Measurements from ENCODE around the gene TAF4. TPM values are rescaled to one million over a fixed set of nuclear protein-coding genes. Genes with fewer than 3 reads are reported as not detected.

The TAF4 gene
- total and polyA plus RNA-seq, 2 of the 13 experiments (the other 11 are each of a cell fraction or from before 2014, with no cell fraction given), result 5.9 to 12.0 TPM

- no peak; the same call in 1 of the 2 replicates for TF ChIP-seq HMGXB3 (CRISPR knock-in tag; IDR thresholded peaks at IDR 0.05; ENCODE audit: borderline replicate concordance)
- TF ChIP-seq CREM (IDR thresholded peaks at IDR 0.05), result no peak
- TF ChIP-seq CREM (CRISPR knock-in tag; IDR thresholded peaks at IDR 0.05), result no peak
- peak; percentile 76; the same call in 1 of the 2 replicates for TF ChIP-seq SKIL (CRISPR knock-in tag; IDR thresholded peaks at IDR 0.05; ENCODE audit: borderline replicate concordance)
- peak; percentile 74 for TF ChIP-seq PHF8 (CRISPR knock-in tag; IDR thresholded peaks at IDR 0.05)
- TF ChIP-seq NCOA2 (CRISPR knock-in tag; IDR thresholded peaks at IDR 0.05), result peak; percentile 47; the same call in 1 of the 2 replicates
- TF ChIP-seq ZNF703 (CRISPR knock-in tag; IDR thresholded peaks at IDR 0.05; ENCODE audit: borderline replicate concordance), result no peak; the same call in 1 of the 2 replicates
- TF ChIP-seq FLYWCH1 (CRISPR knock-in tag; IDR thresholded peaks at IDR 0.05), result no peak
- peak; percentile 63 for TF ChIP-seq ETV5 (CRISPR knock-in tag; IDR thresholded peaks at IDR 0.05; ENCODE audit: borderline replicate concordance)
- no peak for TF ChIP-seq DDIT3 (CRISPR knock-in tag; IDR thresholded peaks at IDR 0.05)
- TF ChIP-seq ARNT2 (CRISPR knock-in tag; IDR thresholded peaks at IDR 0.05; ENCODE audit: low read depth), result peak; percentile 70; the same call in 1 of the 2 replicates
- no peak for TF ChIP-seq ATF1 (CRISPR knock-in tag; IDR thresholded peaks at IDR 0.05)
- TF ChIP-seq NFIC (IDR thresholded peaks at IDR 0.05; ENCODE audit: low read length), result no peak
- peak; percentile 79 for TF ChIP-seq ERF (CRISPR knock-in tag; IDR thresholded peaks at IDR 0.05)
- TF ChIP-seq ZNF276 (CRISPR knock-in tag; IDR thresholded peaks at IDR 0.05; ENCODE audit: low read depth), result peak; percentile 31; the same call in 1 of the 2 replicates
- TF ChIP-seq IKZF4 (CRISPR knock-in tag; IDR thresholded peaks at IDR 0.05; ENCODE audit: borderline replicate concordance, low read depth, not compliant biosample characterization), result no peak
- 0 out of 2 replicates have a peak, but pooled peaks have one; percentile 50 for TF ChIP-seq SATB2 (CRISPR knock-in tag; IDR thresholded peaks at IDR 0.05)
- peak; percentile 12 for TF ChIP-seq AGO1 (IDR thresholded peaks at IDR 0.05; ENCODE audit: low read depth, low read length, poor library complexity, severe bottlenecking)
- TF ChIP-seq KAT8 (CRISPR knock-in tag; IDR thresholded peaks at IDR 0.05), result peak; percentile 50
These were observed 1.5 kb downstream of the TAF4 start (continued) for GRCh38 chr20:62063981-62064769.

Measured in HepG2 (cell line).